ENCODE data around the gene RNF40. TPM values are rescaled to one million over a fixed set of nuclear protein-coding genes. Genes with fewer than 3 reads are reported as not detected.

RNF40 gene
- total RNA-seq, 4 donors from 2014 or later, result 53.8 to 81.1 (median 73.4) TPM

GRCh38 chr16:30724641-30725417 is 37.3 kb upstream of the RNF40 start:
- TF ChIP-seq POLR2A (IDR thresholded peaks at IDR 0.05), result no peak
- no peak for TF ChIP-seq CTCF (IDR thresholded peaks at IDR 0.05)
- H3K27ac ChIP-seq, result peak overlapping the region in 2 of 4 donors; percentile 22 to 42
- no peaks in the 10 kb centered on the region for H3K9me3 ChIP-seq
- no peaks in the 10 kb centered on the region for H3K27me3 ChIP-seq
- DNase-seq, result no peak
- H3K4me3 ChIP-seq, result no peak overlapping the region
- intact Hi-C loops (cut with DNase I), result no loop called here
- no peaks in the 10 kb centered on the region for H3K4me1 ChIP-seq
- H3K36me3 ChIP-seq, result peaks cover 68 to 100% (median 70%) of the 10 kb centered on the region in 3 donors
- WGBS, 2 donors, result 76% methylated on average over 19 to 23 of the region's 23 CpGs

GRCh38 chr16:30725418-30725792 is 36.7 kb upstream of the RNF40 start:
- Histone ChIP-seq H3K36me3 (peaks cover 65 to 100% (median 67%) of the 10 kb centered on the region in 3 donors), H3K4me3 (no peak overlapping the region), H3K27me3 (no peaks in the 10 kb centered on the region), H3K9me3 (no peaks in the 10 kb centered on the region), H3K4me1 (no peaks in the 10 kb centered on the region), H3K27ac (peak overlapping the region in 2 of 4 donors; percentile 5 to 22)
- no peak for TF ChIP-seq POLR2A (IDR thresholded peaks at IDR 0.05)
- intact Hi-C loops (cut with DNase I), result no loop called here
- WGBS, 2 donors, result 91 to 92% methylated on average over 3 of the region's 3 CpGs
- no peak for DNase-seq

- Histone ChIP-seq H3K9me3 (no peaks in the 10 kb centered on the region), H3K27me3 (no peaks in the 10 kb centered on the region), H3K4me3 (no peak overlapping the region), H3K27ac (no peak overlapping the region), H3K4me1 (no peaks in the 10 kb centered on the region), H3K36me3 (peaks cover 37 to 100% (median 51%) of the 10 kb centered on the region in 3 donors)
- 93 to 94% methylated on average over 6 of the region's 6 CpGs for WGBS, 2 donors
- TF ChIP-seq POLR2A (IDR thresholded peaks at IDR 0.05) (no peak), CTCF (IDR thresholded peaks at IDR 0.05) (no peak)
- no peak for DNase-seq
- intact Hi-C loops (cut with DNase I), result no loop called here
Observed at GRCh38 chr16:30728321-30728720, 33.8 kb upstream of the RNF40 start.

GRCh38 chr16:30728899-30729672 is 33.0 kb upstream of the RNF40 start:
- H3K27ac ChIP-seq, result no peak overlapping the region
- intact Hi-C loops (cut with DNase I), result no loop called here
- H3K27me3 ChIP-seq, result no peaks in the 10 kb centered on the region
- no peaks in the 10 kb centered on the region for H3K9me3 ChIP-seq
- 79 to 90% methylated on average over 12 to 17 of the region's 17 CpGs for WGBS, 2 donors
- H3K4me1 ChIP-seq, result no peaks in the 10 kb centered on the region
- no peak overlapping the region for H3K4me3 ChIP-seq
- TF ChIP-seq POLR2A (IDR thresholded peaks at IDR 0.05) (no peak), CTCF (IDR thresholded peaks at IDR 0.05) (no peak)
- peaks cover 30 to 100% (median 51%) of the 10 kb centered on the region in 3 donors for H3K36me3 ChIP-seq
- no peak for DNase-seq

- Histone ChIP-seq H3K4me1 (no peaks in the 10 kb centered on the region), H3K4me3 (no peak overlapping the region), H3K36me3 (peaks cover 22 to 100% (median 53%) of the 10 kb centered on the region in 3 donors), H3K27ac (no peak overlapping the region), H3K27me3 (no peaks in the 10 kb centered on the region), H3K9me3 (no peaks in the 10 kb centered on the region)
- no peak for DNase-seq
- WGBS, 2 donors, result 53 to 63% methylated on average over 3 of the region's 3 CpGs
- TF ChIP-seq POLR2A (IDR thresholded peaks at IDR 0.05) (no peak), CTCF (IDR thresholded peaks at IDR 0.05) (no peak)
- intact Hi-C loops (cut with DNase I), result no loop called here
Observed at GRCh38 chr16:30731411-30731810, 30.7 kb upstream of the RNF40 start.
